Amniotic stem cell (primary cell): ENCODE measurements around the gene ADAMTS18.
"Not testable (repeated sequence)": the region's sequence is repeated elsewhere in the genome, so short reads cannot be mapped to it uniquely, and the experiment has no call there.

Experiments used
- DNase-seq: peaks from one replicate; lab custom pipeline; 2025; lab: John Stamatoyannopoulos, UW

The ADAMTS18 gene

GRCh38 chr16:77434530-77435271, at the start of gene ADAMTS18:
TSS of gene ADAMTS18 (minus strand) at chr16:77435034. CDS start at chr16:77434695, 339 bp downstream.
- DNase-seq = no peak

- no peak for DNase-seq
These were observed 46.0 kb upstream of the ADAMTS18 start for GRCh38 chr16:77480681-77481315.

GRCh38 chr16:77472262-77472661, 37.4 kb upstream of the ADAMTS18 start:
- no peak for DNase-seq

DNA sequence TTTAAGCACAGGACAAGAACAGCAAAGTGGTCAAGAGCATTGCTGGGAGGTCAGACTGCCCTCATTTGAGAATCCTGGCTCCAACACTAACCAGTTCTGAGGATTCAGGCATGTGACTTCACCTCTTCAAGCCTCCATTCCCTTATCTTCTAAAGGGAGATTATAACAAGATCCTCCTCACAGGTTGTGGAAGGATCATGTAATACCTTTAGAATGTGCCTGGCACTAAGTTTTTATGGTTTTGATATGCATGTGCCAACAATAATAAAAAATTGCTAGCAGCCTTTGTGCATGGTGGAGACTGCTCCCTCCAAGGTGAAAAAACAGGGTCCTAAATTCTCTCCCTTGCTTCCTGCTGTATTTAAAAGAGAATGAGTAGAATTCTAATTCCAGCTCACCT, 36.0 kb upstream of the ADAMTS18 start:
- DNase-seq = no peak

DNA sequence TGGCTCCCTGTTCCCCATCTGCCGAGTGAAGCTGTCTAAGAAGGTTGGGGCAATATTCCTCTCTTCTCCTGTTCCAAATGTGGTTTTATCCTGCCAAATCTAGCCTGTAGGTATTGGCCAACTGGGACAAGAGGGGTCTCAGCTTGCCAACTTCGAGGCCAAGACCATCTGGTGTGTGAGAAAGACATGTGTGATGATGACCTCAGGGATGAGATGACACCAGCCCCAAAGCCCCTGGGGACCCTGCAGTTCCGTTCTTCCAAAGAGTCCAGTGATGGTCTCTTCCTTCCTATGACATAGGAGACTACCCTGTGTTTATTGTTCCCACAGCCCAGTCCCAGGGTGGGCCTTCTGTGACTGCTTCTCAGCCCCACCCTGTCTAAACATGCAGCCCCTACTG, 34.8 kb upstream of the ADAMTS18 start:
- DNase-seq = no peak

DNA sequence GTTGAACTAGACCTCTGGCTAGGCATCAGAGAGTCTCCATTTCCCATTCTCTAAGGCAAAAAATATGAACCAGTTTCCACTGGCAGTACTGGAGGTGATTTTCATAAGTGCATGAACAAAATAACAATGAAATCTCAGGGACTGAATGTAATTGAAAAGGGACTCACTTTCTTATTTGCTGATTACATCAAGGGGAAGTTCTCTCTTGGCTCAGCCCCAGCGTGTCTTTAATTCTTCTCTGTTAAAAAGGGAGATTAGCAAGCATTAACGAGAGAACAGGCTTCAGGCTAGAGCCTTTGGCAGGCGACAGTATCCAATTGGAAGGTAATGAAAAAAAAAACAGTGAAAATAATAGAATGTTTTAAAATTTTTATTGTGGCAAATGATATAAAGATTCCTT, 34.0 kb upstream of the ADAMTS18 start:
- no peak for DNase-seq

- DNase-seq = no peak
These were observed 33.0 kb upstream of the ADAMTS18 start for GRCh38 chr16:77467821-77468335.

GRCh38 chr16:77463659-77464058, 28.8 kb upstream of the ADAMTS18 start:
- DNase-seq = not testable (repeated sequence)

DNA sequence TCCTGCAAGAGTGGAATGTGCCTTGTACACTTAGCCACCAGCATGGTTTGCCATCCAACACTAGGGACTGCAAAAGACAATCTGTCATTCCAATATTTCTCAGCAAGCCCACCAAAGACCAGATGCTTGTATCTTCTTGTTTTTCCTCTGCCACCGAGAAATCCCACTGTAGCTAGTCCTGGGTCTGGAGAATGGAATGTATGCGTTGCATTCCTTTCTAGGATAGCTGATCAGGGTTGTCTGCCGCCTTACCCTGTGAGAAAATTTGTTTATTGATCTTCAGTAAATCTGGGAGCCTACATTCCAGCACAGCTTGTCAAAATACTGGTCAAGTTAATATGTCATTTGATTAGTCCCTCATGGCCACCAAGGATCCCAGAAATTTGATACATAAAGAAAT, 28.1 kb upstream of the ADAMTS18 start:
- no peak for DNase-seq

DNA sequence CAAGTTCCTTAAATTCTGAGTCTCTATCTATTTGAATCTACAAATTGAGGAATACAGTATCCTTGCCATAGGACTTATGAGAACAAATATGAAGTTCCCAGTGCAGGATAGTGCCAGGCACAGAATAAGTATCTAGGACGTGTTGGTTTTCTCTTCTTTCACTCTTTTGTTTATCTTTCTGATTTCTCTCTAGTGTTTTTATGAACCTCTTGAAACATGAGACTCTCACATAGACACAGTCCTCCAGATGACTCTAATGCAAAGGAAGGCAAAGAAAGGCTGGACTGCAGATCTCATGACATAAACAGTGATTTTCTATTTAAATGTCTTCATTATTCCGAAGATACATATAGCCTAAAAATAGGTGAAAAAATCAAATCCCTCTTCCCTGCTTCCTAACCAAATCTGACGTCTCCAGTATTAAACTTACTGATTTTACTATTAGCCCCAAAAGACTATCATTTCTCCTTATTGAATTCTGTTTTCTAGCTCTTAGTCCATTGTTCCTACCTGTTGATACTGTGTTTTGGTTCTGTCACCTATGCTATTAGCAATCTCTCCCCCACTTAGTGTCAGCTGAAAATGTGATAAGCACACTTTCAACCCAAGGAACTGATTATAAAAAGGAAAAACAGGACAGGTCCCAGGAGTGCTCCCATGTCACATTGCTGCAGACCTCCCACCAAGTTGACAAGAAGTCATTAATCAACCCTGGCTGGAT, 24.9 kb upstream of the ADAMTS18 start:
- no peak for DNase-seq

GRCh38 chr16:77457046-77457445, 22.2 kb upstream of the ADAMTS18 start:
- DNase-seq = no peak

- DNase-seq = no peak
These were observed 17.4 kb upstream of the ADAMTS18 start for GRCh38 chr16:77452243-77452642.

DNA sequence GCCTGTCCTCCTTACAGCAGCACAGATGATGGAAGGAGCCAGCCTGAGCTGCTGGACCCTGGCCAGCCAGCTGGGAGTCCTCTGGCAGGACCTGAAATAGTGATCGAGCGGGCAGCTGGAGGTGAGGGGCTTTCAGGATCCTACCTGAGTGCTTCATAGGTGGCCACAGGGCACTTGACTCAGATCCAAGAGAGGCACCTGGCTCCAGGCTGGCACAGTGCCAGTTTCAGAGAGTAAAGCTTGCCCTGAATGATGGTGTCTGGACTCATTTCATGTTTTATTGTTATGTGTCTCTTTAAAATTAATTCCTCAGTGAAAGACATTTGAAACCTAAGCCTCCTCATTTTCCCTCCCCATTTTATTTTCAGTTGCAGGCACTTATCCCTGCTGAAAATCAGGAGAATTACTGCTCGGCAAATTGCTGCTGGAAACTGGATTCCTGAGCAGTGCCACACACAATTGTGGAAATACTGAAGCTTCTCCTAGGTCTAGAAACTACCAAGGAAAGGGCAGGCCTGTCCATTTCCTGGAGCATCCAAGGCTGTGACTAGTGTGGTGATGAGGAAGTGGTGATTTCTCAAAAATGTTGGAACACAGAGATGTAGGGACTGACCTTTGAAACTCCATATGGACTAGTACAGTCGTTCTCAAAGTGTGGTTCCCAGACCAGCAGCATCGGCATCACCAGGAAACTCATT, 16.1 kb upstream of the ADAMTS18 start:
- DNase-seq = no peak

GRCh38 chr16:77449208-77449607, 14.4 kb upstream of the ADAMTS18 start:
- DNase-seq = no peak

DNA sequence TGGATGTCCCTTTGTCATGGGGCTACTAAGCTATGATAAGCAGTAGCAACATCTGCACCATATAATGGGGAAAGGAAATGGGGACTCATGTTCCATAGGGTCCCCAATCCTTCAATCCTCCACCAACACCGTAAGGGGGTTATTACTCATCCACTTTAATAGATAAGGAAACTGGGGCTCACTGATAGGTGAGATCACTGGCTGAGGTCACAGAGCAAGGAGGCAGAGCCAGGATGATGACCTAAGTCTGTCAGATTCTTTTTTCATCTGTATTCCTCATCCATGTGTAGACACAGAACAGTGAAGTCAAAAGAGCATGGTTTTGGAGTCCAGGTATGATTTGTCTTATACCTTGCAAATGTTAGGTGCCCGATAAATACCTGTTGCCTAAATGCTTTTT, 10.5 kb upstream of the ADAMTS18 start:
- no peak for DNase-seq

DNA sequence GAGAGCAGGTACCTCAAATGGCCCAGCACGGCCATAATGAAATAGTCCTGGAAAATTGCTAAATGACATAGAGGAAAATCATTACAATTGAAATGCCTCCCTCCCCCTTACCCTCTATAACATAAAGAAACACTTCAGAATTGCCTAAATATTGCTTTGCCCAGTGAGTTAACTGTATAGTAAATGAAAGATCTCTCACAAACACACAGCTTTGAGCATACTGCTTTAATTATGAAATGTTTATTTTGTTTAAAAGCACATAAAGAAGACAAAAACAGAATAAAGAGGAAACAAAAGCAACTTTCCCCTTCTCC, 9.3 kb upstream of the ADAMTS18 start:
- DNase-seq = no peak

- DNase-seq = no peak
These were observed 8.7 kb upstream of the ADAMTS18 start for GRCh38 chr16:77443357-77444146.

DNA sequence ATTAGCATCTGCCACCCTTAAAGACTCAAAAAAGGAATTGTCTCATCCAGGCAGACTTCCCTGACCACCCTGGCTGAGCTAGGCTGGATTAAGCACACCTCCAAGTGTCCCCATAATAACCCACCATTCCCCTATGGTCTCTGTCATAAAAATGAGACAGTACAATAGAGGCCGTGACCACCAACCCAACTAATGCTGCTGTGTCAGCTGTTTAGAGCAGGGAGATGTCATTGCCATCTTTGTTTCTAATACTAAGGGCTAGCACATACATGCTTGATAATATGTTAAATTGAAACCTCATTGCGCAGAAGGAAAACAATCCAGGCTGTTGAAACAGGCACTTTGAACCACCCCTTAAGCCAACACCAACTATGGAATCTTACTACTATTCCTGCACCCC, 7.2 kb upstream of the ADAMTS18 start:
- no peak for DNase-seq

GRCh38 chr16:77439106-77439505, 4.3 kb upstream of the ADAMTS18 start:
- no peak for DNase-seq

- no peak for DNase-seq
These were observed 3.0 kb upstream of the ADAMTS18 start for GRCh38 chr16:77437859-77438258.

GRCh38 chr16:77435272-77435820, 512 bp upstream of the ADAMTS18 start:
- DNase-seq = no peak
